GM08714 (cell line): ENCODE results near the gene LRRC3B.

Source experiments
- H3K4me3 ChIP-seq: fragments of 200-500 bp; sonication (Bioruptor generic); 2 replicates; pipeline ENCODE4 v1.5.1; 2014; ENCODE audit warnings: mild to moderate bottlenecking, low read length, inconsistent platforms
- ZNF274 ChIP-seq: IDR thresholded peaks from 2 replicates; pipeline ENCODE4 v1.6.1; 2012; ENCODE audit warnings: mild to moderate bottlenecking, low read depth, low read length

The LRRC3B gene

DNA sequence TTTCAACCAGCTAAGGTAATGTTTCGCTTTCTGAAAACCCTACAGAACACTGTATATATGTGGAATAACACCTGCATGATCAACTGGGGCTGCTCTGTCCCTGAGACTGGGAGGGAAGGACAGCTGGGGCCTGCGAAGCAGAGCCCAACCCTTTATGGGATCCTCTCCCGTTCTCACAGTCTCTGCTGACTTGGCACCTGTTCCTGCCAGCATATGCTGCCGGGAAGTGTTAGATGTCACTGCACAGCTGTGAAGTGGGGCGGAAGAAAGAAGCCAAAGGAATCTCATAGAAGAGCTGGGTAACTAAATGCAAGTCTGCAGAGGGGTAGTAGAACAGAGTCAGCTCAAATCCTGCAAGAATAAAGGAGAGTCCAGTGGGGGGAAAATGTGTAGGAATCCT lies 29.6 kb downstream of the LRRC3B start:
- TF ChIP-seq ZNF274: no peak

DNA sequence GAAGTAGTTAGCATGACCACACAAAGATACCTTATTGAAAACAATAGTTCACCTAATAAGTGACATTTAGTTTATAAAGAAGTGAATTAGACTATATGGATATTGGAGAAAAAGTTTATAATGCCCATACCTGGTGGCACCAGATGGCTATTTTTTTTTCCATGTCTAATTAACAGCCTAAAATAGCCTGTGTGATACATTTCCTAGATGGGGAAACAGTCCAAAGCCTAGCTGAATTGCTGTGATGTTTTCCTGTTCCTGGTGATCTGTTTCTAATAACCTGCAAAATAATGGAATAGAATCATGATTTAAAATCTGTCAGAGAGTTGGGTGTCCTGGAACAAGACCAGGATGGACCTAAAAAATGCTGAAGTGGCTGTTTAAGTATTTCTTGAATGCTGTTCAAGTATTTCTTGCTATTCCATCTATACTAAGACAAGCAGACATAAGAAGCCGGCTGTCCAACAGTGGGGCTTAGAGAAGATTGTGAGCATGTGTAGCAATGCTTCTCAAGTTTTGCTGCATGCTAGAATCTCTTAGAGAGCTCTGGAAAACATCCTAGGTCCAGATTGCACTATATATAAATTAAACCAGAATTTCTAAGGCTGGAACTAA lies 31.3 kb downstream of the LRRC3B start:
- no peak overlapping the region for H3K4me3 ChIP-seq
- TF ChIP-seq ZNF274: no peak

More for the DNA sequence above, 29.6 kb downstream of the LRRC3B start:
- H3K4me3 ChIP-seq: no peak overlapping the region

DNA sequence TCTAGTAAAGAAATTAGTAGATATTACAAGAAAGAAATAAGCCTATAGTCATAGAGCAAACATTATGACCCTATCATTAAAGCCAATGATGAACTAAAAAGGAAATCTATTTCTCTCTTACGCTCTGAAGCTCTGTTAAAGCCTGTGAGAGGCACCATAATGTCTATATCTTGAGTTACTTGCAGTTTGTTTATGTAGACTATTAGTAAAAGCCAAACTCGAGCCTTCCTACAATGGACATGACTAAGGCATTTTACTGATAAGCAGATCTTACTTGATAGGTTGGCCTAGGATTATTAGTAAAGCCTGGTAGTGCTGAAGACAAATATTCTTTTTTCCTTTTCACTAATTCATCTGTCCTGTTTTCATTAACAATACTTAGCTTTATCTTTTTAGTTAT lies 32.7 kb downstream of the LRRC3B start:
- TF ChIP-seq ZNF274: no peak
- H3K4me3 ChIP-seq: no peak overlapping the region

DNA sequence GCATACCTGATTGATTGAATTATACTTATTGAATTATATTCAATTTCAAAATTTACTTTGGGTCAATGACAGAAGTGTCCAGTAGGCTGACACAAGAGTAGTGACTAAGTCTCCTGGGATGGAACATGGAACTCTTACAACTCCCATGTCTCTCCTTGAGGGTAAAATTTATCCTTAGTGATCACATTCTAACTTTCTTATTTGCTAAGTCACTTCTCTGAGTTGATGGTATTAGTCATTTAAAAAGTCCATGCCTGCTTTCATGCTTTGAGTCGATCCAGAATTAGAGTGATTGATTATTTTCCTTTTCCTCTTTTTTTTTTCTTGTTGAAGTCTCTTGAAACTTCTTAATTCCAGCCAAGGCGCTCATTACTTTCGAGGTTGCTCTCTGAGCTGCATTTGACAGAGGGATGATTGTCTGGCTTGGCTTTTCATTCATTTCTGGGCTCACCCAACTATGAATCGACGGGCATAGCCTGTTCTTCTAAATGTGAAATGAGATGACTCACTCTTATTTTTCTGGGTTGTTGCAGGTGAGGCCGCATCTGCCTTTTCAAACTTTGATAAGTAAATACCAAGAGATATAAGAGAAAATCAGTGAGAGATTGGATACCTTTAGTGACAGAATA lies 34.9 kb downstream of the LRRC3B start:
- no peak for TF ChIP-seq ZNF274
- H3K4me3 ChIP-seq: no peak overlapping the region

DNA sequence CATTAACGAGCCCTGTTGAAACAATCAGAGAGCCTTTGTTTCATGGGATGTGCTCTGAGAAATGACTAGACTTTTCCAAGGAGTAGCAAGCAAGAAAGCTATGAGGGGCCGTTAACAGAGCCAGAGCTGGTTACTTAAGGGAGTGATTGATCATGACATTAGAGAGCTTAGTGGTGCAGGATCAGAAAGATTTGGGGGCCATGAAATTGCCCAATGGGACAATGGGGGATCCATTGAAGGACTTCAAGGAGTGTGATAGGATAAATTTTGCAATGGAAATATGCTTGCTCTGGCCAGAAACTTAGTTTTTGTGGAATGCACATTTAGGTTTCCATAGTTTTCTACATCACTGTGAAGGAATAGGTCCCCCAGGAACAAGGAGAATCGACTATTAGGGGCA lies 45.6 kb downstream of the LRRC3B start:
- no peak for TF ChIP-seq ZNF274
- no peak overlapping the region for H3K4me3 ChIP-seq

DNA sequence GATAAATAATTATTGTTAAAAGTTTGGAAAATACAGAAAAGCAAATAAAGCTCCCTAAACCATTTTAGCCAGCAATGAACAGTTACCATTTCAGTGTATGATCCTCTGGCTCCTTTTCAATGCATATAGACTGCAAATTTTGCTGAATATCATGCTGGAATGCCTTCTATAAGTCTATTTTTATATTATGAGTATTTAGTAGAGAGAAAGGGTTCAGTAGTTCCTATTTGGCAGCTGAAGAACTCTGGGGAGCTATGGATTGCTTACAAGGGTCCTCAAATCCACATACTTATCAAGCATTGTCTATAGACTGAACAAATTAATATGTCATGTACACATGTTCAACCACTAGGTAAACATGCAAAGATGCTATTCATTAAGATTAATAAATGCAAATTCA lies 46.1 kb downstream of the LRRC3B start:
- no peak overlapping the region for H3K4me3 ChIP-seq
- TF ChIP-seq ZNF274: no peak

DNA sequence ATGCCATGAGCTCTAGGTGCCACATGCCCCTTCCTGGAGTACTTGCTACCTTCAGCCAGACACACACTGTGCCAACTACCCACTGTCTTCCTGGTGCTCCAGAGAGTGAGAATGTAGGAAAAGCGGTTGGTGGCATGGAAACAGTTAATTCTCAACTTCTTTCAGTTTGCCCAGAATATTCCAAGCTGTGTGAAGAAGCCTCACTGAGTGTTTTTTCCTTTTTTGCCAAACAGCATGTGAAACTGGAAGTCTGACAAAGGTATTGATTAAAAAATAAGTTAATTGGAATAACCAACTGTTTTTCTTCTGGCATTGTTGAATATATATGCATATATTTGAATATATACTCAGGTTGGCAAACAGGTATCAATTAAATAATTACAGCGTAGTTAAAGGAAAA lies 52.8 kb downstream of the LRRC3B start:
- TF ChIP-seq ZNF274: no peak
- H3K4me3 ChIP-seq: no peak overlapping the region

DNA sequence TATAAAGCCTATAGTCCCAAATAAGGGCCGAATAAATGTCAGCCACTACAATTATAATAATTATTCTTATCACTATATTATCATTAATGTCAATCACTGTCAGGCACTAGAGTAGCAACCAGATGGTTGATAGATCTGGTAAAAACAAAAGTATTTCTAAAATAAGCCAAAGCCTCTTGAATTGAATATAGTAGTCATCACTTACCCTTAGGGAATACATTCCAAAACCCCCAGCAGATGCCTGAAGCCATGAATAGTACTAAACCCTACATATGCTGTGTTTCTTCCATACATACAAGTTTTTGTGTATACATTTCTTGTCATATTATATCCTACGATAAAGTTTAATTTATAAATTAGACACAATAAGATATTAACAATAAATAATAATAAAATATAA lies 59.1 kb downstream of the LRRC3B start:
- H3K4me3 ChIP-seq: no peak overlapping the region
- no peak for TF ChIP-seq ZNF274

DNA sequence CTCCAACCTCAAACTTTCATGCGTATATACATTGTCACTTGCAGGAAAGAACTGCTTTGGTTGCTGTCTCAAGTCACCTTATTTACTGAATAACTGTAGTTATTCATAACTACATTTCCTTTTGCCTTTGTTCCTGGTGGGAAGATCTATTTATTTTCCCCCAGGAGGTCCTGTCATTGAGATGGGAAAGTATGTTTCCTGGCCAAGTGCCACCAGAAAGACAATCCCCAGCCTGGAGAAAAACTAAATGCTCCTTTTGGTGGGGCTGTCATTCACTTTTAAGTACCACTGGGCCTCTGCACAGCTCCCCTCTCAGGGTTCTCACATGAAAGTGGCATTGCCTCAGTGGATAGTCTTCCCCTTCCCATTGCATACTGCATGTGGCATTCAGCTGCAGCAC lies 59.8 kb downstream of the LRRC3B start:
- no peak overlapping the region for H3K4me3 ChIP-seq
- no peak for TF ChIP-seq ZNF274

DNA sequence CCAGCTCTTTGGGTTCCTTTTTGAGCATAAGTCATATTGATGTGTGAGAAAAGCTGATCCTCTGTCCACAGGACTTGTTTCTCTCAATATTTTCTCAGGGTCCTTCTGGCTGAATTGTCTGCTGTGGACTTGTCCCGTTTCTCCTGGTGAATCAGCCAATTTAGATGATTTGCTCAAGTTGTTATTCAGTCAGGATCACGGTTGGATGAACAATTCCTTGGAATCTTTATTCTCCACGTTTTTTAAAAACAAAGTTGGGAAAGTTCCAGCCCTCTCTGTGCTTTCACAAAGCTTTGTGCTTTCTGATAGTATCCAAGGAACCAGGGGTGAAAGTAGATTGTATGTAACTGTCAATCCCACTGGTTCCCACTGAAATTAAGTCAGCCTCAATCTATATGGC lies 61.3 kb downstream of the LRRC3B start:
- no peak overlapping the region for H3K4me3 ChIP-seq
- no peak for TF ChIP-seq ZNF274

DNA sequence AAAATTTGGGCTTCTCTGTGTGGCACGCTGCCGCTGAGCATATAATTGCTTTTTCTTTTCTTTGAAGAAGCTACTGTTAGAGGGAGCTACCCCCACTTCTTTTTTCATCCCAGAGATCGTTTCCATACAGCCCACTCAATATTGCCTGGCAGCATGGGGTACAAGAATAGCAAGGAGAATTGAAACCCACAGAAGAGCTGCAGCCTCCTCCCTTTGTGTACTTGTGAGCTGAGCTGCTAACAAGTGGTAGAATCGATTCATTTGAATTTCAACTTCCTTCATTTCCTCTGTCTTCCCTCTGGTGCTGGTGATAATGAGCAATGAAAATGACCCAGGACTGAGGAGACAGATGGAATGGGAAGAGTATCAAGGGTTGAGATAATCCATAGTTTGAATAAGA lies 64.9 kb downstream of the LRRC3B start:
- TF ChIP-seq ZNF274: no peak
- no peak overlapping the region for H3K4me3 ChIP-seq

DNA sequence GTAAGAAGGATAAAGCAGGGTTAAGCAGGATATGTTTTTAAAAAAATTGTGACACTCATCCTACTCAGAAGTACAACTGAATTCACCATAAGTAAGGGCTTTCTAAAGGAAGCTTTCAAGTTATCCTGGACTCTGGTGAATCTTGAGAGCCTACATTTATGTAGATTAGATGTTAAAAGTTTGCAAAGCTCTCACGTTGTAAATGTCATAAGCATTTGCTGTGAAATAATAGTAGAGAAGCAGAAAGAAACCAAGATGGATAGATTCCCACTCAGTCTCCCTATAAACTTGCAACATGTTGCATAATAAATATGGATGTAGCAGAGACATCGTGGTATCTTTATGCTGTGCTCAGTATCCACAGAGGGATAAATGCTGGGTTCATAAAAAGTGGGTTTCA lies 77.0 kb downstream of the LRRC3B start:
- TF ChIP-seq ZNF274: no peak
- H3K4me3 ChIP-seq: no peak overlapping the region

DNA sequence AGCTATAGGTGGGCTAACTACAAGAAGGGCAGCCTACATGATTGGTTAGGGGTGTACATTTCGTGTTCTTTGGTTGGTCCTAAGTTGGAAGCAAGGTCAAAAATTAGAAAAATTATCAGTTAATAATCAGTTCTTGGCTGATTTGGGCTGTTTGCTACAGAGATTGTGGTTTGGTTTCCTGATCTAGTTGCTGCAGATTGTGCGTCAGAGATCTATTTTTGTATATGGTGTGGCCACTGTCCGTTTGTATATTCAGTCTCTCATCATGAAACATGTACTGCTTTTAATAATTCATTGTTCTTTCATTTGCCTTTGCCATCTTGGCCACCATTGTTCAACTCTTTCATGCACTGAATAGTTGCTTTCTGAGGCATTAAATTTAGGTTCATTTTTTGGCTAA lies 80.9 kb downstream of the LRRC3B start:
- no peak overlapping the region for H3K4me3 ChIP-seq
- no peak for TF ChIP-seq ZNF274

DNA sequence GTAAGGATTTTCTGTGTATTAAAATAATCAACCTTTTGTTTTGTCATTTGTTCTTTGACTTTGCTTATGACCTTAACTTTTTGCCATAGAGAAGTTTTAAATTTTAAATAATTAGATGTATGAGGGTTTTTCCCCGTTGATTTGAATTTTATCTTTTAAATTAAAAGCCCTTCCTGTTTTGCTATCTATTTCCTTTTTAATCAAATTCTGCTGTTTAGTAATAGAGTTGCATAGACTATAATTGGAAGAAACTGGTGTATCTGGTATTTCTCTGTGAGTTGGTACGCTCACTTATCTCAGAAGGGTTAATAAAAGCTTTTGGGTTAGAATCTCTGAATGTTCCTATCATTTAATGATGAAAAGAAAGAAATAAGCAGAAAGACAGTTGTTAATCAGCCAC lies 82.2 kb downstream of the LRRC3B start:
- H3K4me3 ChIP-seq: no peak overlapping the region
- no peak for TF ChIP-seq ZNF274

DNA sequence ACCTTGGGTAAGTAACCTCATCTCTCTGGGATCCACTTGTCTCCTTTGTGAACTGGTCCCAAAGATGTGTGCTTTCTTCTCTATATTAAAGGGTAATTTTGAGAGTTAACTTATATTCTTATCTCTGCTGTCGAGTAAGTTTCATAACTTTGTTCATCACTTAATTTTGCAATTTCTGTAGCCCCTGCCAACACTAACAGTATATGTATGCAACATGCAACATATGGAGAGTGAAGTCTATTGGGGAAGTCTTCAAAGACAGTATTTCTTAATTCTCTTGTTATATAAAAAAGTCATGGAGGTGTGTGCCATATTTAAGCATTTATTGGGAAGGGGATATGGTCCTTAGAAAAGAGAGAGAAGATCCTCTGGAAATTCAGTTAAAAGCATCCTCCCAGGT lies 85.9 kb downstream of the LRRC3B start:
- no peak overlapping the region for H3K4me3 ChIP-seq
- no peak for TF ChIP-seq ZNF274
